ENCODE measurements around the gene UBE2G1.
A peak's percentile ranks its signal among the peaks of the same experiment; 100 is the strongest.

- peak in 1 of 4 experiments; percentile 7 for TF ChIP-seq CTCF (IDR thresholded peaks at IDR 0.05)
- TF ChIP-seq POLR2AphosphoS5 (IDR thresholded peaks at IDR 0.05) = no peak
- TF ChIP-seq POLR2A (IDR thresholded peaks at IDR 0.05) = no peak
Observed at GRCh38 chr17:4362141-4362540, 4.3 kb downstream of the UBE2G1 start.

Data from prostate gland (tissue), 2 donors.